ENCODE measurements around the gene BCDIN3D. TPM values are rescaled to one million over a fixed set of nuclear protein-coding genes. Genes with fewer than 3 reads are reported as not detected.

The BCDIN3D gene
- total and polyA plus RNA-seq, 10 of the 15 experiments (the other 5 are each of a cell fraction or from before 2014, with no cell fraction given): 3.7 to 7.2 (median 6.4) TPM

GRCh38 chr12:49796155-49796554 is 46.8 kb downstream of the BCDIN3D start:
- no TSS peak for BruUV-seq (replicated peaks)
- H3K9ac ChIP-seq (ENCODE audit: control insufficient read depth, insufficient read depth, low read length): no peak overlapping the region
- DNase-seq (ENCODE audit: low read depth, low spot score) (no peak), ATAC-seq (no peak), FAIRE-seq (no peak)
- intact Hi-C loops (cut with micrococcal nuclease; ENCODE audit: unreplicated experiment) (no loop called here), in situ Hi-C loops (cut with MboI) (no loop called here)
- no peak overlapping the region for H3K4me2 ChIP-seq (ENCODE audit: control insufficient read depth, insufficient read depth)
- no peak overlapping the region for H2AFZ ChIP-seq (ENCODE audit: control insufficient read depth, low read depth, low read length)
- peaks cover 2 to 3% of the 10 kb centered on the region in 2 experiments for H3K36me3 ChIP-seq (ENCODE audit: control insufficient read depth in 2 of 2, insufficient read depth in 2 of 2, low read length in 1 of 2)
- WGBS (ENCODE audit: insufficient coverage, insufficient replicate concordance, low lambda C conversion rate, missing lambda C conversion rate): 86% methylated on average over 11 of the region's 12 CpGs
- no peaks in the 10 kb centered on the region for H3K9me3 ChIP-seq (replicated peaks; ENCODE audit: control insufficient read depth, insufficient read depth, low read length)
- ChIA-PET SMC1A (ENCODE audit: uncharacterized antibody, unreplicated experiment) (no interaction called here), RAD21 (ENCODE audit: unreplicated experiment) (interaction anchor here (1.3 kb wide), 1 partner anchor 55 kb away, joined by 3 read pairs; the partner anchor contains the start of gene TMBIM6), CTCF (interaction anchor here (1.0 to 1.7 kb wide), 3 partner anchors 13 to 43 kb away, joined by 3 to 8 read pairs (median 4); no protein-coding TSS in a partner anchor), POLR2A (interaction anchor here (0.6 kb wide), 1 partner anchor 21 kb away, joined by 4 read pairs; no protein-coding TSS in a partner anchor)
- H3K79me2 ChIP-seq (ENCODE audit: control insufficient read depth, insufficient read depth, low read length): no peaks in the 10 kb centered on the region
- no peaks in the 10 kb centered on the region for H4K20me1 ChIP-seq (ENCODE audit: control insufficient read depth, insufficient read depth)
- no peak overlapping the region for H3K4me3 ChIP-seq
- no peaks in the 10 kb centered on the region for H3K4me1 ChIP-seq (ENCODE audit: control insufficient read depth, insufficient read depth, low read length)
- TF ChIP-seq ZNF592 (IDR thresholded peaks at IDR 0.05) (no peak), SIN3A (IDR thresholded peaks at IDR 0.05; ENCODE audit: low read depth, low read length) (no peak), IRF4 (IDR thresholded peaks at IDR 0.05; ENCODE audit: low read depth, low read length) (no peak), IKZF1 (conservative IDR thresholded peaks at IDR 0.05) (no peak), ZBED1 (IDR thresholded peaks at IDR 0.05; ENCODE audit: borderline replicate concordance) (no peak), RBBP5 (conservative IDR thresholded peaks at IDR 0.05) (no peak)
- no peaks in the 10 kb centered on the region for H3K27me3 ChIP-seq (replicated peaks in 1 of 2; ENCODE audit: control insufficient read depth in 2 of 2, insufficient read depth in 2 of 2, low read length in 1 of 2)
- H3K27ac ChIP-seq (ENCODE audit: control insufficient read depth, insufficient read depth): no peak overlapping the region
